ENCODE measurements around the gene SPINK8.

- TF ChIP-seq, protein P1, sequence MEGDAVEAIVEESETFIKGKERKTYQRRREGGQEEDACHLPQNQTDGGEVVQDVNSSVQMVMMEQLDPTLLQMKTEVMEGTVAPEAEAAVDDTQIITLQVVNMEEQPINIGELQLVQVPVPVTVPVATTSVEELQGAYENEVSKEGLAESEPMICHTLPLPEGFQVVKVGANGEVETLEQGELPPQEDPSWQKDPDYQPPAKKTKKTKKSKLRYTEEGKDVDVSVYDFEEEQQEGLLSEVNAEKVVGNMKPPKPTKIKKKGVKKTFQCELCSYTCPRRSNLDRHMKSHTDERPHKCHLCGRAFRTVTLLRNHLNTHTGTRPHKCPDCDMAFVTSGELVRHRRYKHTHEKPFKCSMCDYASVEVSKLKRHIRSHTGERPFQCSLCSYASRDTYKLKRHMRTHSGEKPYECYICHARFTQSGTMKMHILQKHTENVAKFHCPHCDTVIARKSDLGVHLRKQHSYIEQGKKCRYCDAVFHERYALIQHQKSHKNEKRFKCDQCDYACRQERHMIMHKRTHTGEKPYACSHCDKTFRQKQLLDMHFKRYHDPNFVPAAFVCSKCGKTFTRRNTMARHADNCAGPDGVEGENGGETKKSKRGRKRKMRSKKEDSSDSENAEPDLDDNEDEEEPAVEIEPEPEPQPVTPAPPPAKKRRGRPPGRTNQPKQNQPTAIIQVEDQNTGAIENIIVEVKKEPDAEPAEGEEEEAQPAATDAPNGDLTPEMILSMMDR (IDR thresholded peaks at IDR 0.05; ENCODE audit: low read depth, low read length, missing input control): no peak
- TF ChIP-seq YY1 (IDR thresholded peaks at IDR 0.05) (no peak), RAD21 (IDR thresholded peaks at IDR 0.05) (no peak), NR2F2 (IDR thresholded peaks at IDR 0.05) (no peak), JUND (IDR thresholded peaks at IDR 0.05) (no peak), ZBTB33 (IDR thresholded peaks at IDR 0.05) (no peak), MAX (IDR thresholded peaks at IDR 0.05) (no peak), GABPA (IDR thresholded peaks at IDR 0.05 in 1 of 2, conservative IDR thresholded peaks at IDR 0.05 in 1 of 2) (no peak)
- TF ChIP-seq, protein P2, sequence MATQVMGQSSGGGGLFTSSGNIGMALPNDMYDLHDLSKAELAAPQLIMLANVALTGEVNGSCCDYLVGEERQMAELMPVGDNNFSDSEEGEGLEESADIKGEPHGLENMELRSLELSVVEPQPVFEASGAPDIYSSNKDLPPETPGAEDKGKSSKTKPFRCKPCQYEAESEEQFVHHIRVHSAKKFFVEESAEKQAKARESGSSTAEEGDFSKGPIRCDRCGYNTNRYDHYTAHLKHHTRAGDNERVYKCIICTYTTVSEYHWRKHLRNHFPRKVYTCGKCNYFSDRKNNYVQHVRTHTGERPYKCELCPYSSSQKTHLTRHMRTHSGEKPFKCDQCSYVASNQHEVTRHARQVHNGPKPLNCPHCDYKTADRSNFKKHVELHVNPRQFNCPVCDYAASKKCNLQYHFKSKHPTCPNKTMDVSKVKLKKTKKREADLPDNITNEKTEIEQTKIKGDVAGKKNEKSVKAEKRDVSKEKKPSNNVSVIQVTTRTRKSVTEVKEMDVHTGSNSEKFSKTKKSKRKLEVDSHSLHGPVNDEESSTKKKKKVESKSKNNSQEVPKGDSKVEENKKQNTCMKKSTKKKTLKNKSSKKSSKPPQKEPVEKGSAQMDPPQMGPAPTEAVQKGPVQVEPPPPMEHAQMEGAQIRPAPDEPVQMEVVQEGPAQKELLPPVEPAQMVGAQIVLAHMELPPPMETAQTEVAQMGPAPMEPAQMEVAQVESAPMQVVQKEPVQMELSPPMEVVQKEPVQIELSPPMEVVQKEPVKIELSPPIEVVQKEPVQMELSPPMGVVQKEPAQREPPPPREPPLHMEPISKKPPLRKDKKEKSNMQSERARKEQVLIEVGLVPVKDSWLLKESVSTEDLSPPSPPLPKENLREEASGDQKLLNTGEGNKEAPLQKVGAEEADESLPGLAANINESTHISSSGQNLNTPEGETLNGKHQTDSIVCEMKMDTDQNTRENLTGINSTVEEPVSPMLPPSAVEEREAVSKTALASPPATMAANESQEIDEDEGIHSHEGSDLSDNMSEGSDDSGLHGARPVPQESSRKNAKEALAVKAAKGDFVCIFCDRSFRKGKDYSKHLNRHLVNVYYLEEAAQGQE (IDR thresholded peaks at IDR 0.05): no peak
Measured at GRCh38 chr3:48287034-48287433, 46.4 kb downstream of the SPINK8 start.

Data from liver (tissue), 3 donors.